Measurements from ENCODE around the gene PTPRN.

The PTPRN gene

GRCh38 chr2:219254590-219255201 lies 54.5 kb downstream of the PTPRN start:
- Mint-ChIP-seq H3K36me3 (ENCODE audit: low read depth) (peaks cover 26% of the 10 kb centered on the region), H3K9me3 (no peaks in the 10 kb centered on the region), H3K27me3 (peaks cover 5% of the 10 kb centered on the region), H3K4me1 (ENCODE audit: low read depth) (peaks cover 46% of the 10 kb centered on the region), H3K27ac (peak overlapping the region; percentile 47), H3K4me3 (peak overlapping the region; percentile 86)
- intact Hi-C loops (cut with micrococcal nuclease): loop anchor here (5.0 kb wide), 1 partner anchor 37 kb away; the partner anchor contains the start of gene ABCB6

- peaks cover 53% of the 10 kb centered on the region for H3K4me1 Mint-ChIP-seq (ENCODE audit: low read depth)
Measured at GRCh38 chr2:219253753-219254589, 55.2 kb downstream of the PTPRN start, which contains the start of gene TUBA4A. TSS of gene TUBA4A (minus strand) at chr2:219253918. CDS start at chr2:219253858, 60 bp downstream.

DNA sequence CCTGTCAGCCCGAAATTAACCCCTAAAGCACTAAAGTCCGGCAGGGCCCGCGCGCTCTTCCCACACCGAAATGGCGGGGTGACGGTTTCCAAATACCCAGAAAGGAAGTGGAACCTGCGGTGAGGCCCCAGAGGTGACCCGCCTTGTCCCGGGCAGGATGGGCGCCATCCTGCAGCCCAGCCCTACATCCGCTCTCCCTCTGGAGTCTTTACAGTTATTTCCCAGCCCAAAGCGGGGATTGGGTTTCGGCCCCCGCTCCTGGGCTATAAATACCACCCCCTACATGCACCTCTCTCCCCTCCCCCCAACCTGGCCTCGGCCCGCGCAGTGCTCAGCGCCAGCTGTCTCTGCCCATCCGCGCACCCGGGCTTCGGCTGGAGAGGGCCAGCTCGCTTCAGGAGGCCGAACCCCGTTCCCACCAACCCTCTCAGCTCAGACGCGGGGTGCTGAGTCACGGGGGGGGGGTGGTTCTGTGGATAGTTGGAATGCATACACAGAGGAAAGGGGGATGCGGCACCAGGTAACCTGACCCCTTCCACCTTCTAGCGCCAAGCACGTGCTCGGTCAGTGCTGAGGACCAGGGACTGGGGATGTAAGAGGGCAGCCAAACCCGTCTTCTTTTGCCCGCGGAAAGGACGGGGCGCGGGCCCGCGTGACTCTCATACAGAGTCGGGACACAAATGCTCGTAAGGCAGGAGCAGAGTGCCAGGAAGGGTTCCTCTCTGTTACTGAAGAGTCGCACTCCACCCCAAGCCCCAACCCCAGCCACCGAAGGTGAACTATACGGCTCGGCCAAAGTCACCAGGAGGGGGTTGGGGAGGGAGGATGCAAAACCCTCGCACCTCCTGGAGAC lies 56.1 kb downstream of the PTPRN start, which contains the start of gene TUBA4B:
Gene TUBA4B, plus strand, starts transcription at position 344 of the 853 bp plus-strand sequence. Its CDS starts 165 bp downstream, at position 509.
- Mint-ChIP-seq H3K27me3 (no peaks in the 10 kb centered on the region), H3K9me3 (no peaks in the 10 kb centered on the region), H3K4me3 (peak within 1 kb of the TSS; percentile 86), H3K4me1 (ENCODE audit: low read depth) (peaks cover 61% of the 10 kb centered on the region), H3K36me3 (ENCODE audit: low read depth) (peaks cover 42% of the 10 kb centered on the region), H3K27ac (peak within 1 kb of the TSS; percentile 47)
- intact Hi-C loops (cut with micrococcal nuclease): loop anchor here (5.0 kb wide), 1 partner anchor 36 kb away; the partner anchor contains the start of gene ABCB6

More at GRCh38 chr2:219253753-219254589, 55.2 kb downstream of the PTPRN start, which contains the start of gene TUBA4A:
- Mint-ChIP-seq H3K9me3 (no peaks in the 10 kb centered on the region), H3K36me3 (ENCODE audit: low read depth) (peaks cover 34% of the 10 kb centered on the region), H3K27ac (peak within 1 kb of the TSS; percentile 47), H3K4me3 (peak within 1 kb of the TSS; percentile 86), H3K27me3 (peaks cover 2% of the 10 kb centered on the region)
- intact Hi-C loops (cut with micrococcal nuclease): loop anchor here (5.0 kb wide), 1 partner anchor 37 kb away; the partner anchor contains the start of gene ABCB6

DNA sequence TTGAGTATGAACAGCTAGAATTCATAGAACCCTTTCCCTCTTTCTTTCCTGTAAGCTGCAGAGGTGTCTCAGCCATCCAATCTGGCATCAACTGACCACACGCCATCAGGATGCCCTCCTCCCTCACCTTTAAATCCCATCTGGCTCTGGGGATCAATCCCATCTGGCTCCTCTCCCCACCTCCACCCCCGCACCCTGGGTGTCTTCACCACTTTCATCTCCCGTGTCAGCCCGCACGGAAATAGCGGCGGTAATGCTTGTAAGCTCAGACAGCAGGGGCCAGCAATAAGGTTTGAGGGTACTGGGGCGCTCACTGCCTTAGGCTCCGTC lies 56.7 kb downstream of the PTPRN start:
- Mint-ChIP-seq H3K4me1 (ENCODE audit: low read depth) (peaks cover 67% of the 10 kb centered on the region), H3K4me3 (peak overlapping the region; percentile 86), H3K27me3 (no peaks in the 10 kb centered on the region), H3K9me3 (no peaks in the 10 kb centered on the region), H3K27ac (peak overlapping the region; percentile 47), H3K36me3 (ENCODE audit: low read depth) (peaks cover 48% of the 10 kb centered on the region)
- intact Hi-C loops (cut with micrococcal nuclease): loop anchor here (5.0 kb wide), 1 partner anchor 35 kb away; the partner anchor contains the start of gene ABCB6

GRCh38 chr2:219252084-219252483 lies 57.1 kb downstream of the PTPRN start:
- Mint-ChIP-seq H3K36me3 (ENCODE audit: low read depth) (peaks cover 52% of the 10 kb centered on the region), H3K4me3 (peak overlapping the region; percentile 86), H3K4me1 (ENCODE audit: low read depth) (peaks cover 72% of the 10 kb centered on the region), H3K27ac (peak overlapping the region; percentile 47), H3K27me3 (no peaks in the 10 kb centered on the region), H3K9me3 (no peaks in the 10 kb centered on the region)
- intact Hi-C loops (cut with micrococcal nuclease): loop anchor here (5.0 kb wide), 1 partner anchor 35 kb away; the partner anchor contains the start of gene ABCB6

- Mint-ChIP-seq H3K27ac (peak overlapping the region; percentile 47), H3K4me3 (peak overlapping the region; percentile 86), H3K9me3 (no peaks in the 10 kb centered on the region), H3K36me3 (ENCODE audit: low read depth) (peaks cover 57% of the 10 kb centered on the region), H3K4me1 (ENCODE audit: low read depth) (peaks cover 76% of the 10 kb centered on the region), H3K27me3 (no peaks in the 10 kb centered on the region)
- intact Hi-C loops (cut with micrococcal nuclease): loop anchor here (5.0 kb wide), 1 partner anchor 34 kb away; the partner anchor contains the start of gene ABCB6
Measured at GRCh38 chr2:219251656-219252055, 57.5 kb downstream of the PTPRN start.

- intact Hi-C loops (cut with micrococcal nuclease): loop anchor here (5.0 kb wide), 1 partner anchor 33 kb away; the partner anchor contains the start of gene ABCB6
- no peaks in the 10 kb centered on the region for H3K9me3 Mint-ChIP-seq
- peak overlapping the region; percentile 47 for H3K27ac Mint-ChIP-seq
- peaks cover 59% of the 10 kb centered on the region for H3K36me3 Mint-ChIP-seq (ENCODE audit: low read depth)
- no peaks in the 10 kb centered on the region for H3K27me3 Mint-ChIP-seq
- peaks cover 80% of the 10 kb centered on the region for H3K4me1 Mint-ChIP-seq (ENCODE audit: low read depth)
- H3K4me3 Mint-ChIP-seq: peak overlapping the region; percentile 20
Measured at GRCh38 chr2:219250049-219250781, 59.0 kb downstream of the PTPRN start.

DNA sequence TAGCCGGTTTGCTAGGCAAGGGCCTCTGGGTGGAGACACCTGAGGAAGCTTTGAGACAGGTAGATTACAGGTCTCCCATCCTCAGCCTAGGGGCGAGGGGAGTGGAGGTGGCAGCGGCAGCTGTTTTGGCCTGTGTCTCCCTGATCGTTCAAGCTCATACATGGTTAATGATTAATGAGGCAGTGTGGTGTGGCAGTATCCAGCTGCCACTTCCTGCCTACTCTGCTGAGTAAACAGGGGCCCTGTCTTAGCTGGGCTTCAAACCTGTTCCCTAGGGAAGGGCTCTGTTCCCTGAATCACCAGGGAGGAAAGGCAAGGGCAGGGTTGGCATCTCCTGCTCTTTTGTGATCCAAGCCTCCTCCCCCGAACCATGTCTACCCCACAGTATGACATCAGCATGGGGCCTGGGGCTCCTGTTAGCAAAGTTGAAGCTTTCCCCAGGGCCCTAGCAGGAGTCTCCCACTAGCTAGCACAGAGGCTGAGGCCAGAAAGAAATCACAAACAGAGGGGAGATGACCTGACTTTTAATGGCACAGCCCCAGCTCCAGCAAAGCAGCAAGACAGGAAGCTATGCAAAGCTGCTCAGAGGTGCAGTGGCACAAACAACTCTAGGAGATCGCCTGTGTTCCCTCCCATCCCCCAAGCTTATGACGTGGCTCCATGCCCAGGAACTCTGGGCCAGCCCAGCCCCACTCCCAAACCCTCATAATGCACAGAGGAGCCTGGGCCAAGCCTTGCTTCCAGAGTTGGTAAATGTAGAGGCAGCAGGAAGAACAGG lies 59.8 kb downstream of the PTPRN start:
- H3K9me3 Mint-ChIP-seq: no peaks in the 10 kb centered on the region
- peaks cover 80% of the 10 kb centered on the region for H3K4me1 Mint-ChIP-seq (ENCODE audit: low read depth)
- H3K27ac Mint-ChIP-seq: peak overlapping the region; percentile 47
- intact Hi-C loops (cut with micrococcal nuclease): no loop called here
- H3K27me3 Mint-ChIP-seq: no peaks in the 10 kb centered on the region
- peaks cover 59% of the 10 kb centered on the region for H3K36me3 Mint-ChIP-seq (ENCODE audit: low read depth)
- H3K4me3 Mint-ChIP-seq: peak overlapping the region; percentile 37

GRCh38 chr2:219248845-219249202 lies 60.4 kb downstream of the PTPRN start:
- Mint-ChIP-seq H3K27ac (peak overlapping the region; percentile 47), H3K27me3 (no peaks in the 10 kb centered on the region), H3K36me3 (ENCODE audit: low read depth) (peaks cover 59% of the 10 kb centered on the region), H3K9me3 (no peaks in the 10 kb centered on the region), H3K4me3 (peak overlapping the region; percentile 37), H3K4me1 (ENCODE audit: low read depth) (peaks cover 81% of the 10 kb centered on the region)
- intact Hi-C loops (cut with micrococcal nuclease): no loop called here

DNA sequence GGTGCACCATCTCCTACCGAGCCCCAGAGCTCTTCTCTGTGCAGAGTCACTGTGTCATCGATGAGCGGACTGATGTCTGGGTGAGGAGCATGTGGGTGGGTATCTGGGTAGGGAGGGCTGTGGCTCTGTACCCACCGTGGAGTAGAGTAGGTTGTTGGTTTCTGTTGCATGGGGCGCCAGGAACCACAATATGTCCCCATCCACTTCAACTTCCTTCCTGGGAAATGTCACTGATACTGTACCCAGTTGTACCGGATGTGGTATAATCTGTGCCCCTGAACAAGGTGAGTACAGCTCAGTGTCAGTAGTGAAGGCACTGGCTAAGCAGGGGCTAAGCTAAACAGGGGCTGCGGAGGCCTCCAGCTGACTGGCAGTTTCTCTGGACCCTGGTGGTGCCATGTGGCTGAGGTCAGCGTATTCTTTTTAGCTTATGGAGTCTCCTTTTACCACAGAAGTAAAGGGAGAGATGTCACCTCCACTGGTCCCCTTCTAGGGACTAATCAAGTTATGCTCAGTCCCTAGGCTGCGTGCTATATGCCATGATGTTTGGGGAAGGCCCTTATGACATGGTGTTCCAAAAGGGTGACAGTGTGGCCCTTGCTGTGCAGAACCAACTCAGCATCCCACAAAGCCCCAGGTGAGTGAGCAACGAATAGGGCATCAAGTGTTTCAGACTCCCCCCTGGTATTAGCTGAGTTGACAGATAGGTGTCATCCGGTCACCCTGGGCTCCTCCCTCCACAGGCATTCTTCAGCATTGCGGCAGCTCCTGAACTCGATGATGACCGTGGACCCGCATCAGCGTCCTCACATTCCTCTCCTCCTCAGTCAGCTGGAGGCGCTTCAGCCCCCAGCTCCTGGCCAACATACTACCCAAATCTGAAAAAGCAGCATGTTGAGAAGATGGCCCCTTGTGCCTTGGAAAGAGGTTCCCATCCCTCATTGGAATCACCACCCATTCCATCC lies 61.2 kb downstream of the PTPRN start:
- Mint-ChIP-seq H3K4me3 (no peak overlapping the region), H3K9me3 (no peaks in the 10 kb centered on the region), H3K27me3 (no peaks in the 10 kb centered on the region), H3K4me1 (ENCODE audit: low read depth) (peaks cover 83% of the 10 kb centered on the region), H3K27ac (peak overlapping the region; percentile 47), H3K36me3 (ENCODE audit: low read depth) (peaks cover 53% of the 10 kb centered on the region)
- intact Hi-C loops (cut with micrococcal nuclease): no loop called here

GRCh38 chr2:219246559-219246958 lies 62.6 kb downstream of the PTPRN start:
- H3K27ac Mint-ChIP-seq: no peak overlapping the region
- intact Hi-C loops (cut with micrococcal nuclease): no loop called here

More at GRCh38 chr2:219246559-219246958, 62.6 kb downstream of the PTPRN start:
- Mint-ChIP-seq H3K36me3 (ENCODE audit: low read depth) (peaks cover 60% of the 10 kb centered on the region), H3K4me3 (no peak overlapping the region), H3K27me3 (no peaks in the 10 kb centered on the region), H3K4me1 (ENCODE audit: low read depth) (peaks cover 77% of the 10 kb centered on the region), H3K9me3 (no peaks in the 10 kb centered on the region)
